Fibroblast of skin of back (primary cell): ENCODE results near the gene ARID5B.

ENCODE experiments used
- DNase-seq: peaks from one replicate; pipeline ENCODE4 v3.0.0-alpha.2; 2013

The ARID5B gene

GRCh38 chr10:62109587-62110293 lies 208.2 kb downstream of the ARID5B start:
- DNase-seq, result no peak

GRCh38 chr10:62112300-62112699 lies 210.8 kb downstream of the ARID5B start:
- DNase-seq, result no peak

DNA sequence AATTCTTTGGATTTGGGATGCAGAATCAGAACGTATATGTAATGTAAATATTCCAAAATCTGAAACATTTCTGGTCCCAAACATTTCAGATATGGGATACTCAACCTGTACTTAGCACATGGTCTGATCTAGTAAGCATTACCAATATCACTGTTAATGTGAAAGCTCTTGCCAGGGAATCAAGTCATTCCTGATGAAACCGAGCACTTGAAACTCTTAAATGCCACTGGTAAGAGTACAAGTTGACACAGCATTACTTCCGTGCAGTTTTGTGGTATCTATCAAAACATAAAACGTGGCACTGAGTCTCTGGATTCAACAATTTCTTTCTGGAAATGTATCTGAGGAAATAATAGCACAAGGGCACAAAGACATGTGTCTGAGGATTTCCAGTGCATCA lies 211.5 kb downstream of the ARID5B start:
- no peak for DNase-seq

GRCh38 chr10:62113680-62114079 lies 212.2 kb downstream of the ARID5B start:
- DNase-seq, result no peak

GRCh38 chr10:62115321-62115720 lies 213.8 kb downstream of the ARID5B start:
- no peak for DNase-seq

GRCh38 chr10:62115842-62116241 lies 214.3 kb downstream of the ARID5B start:
- no peak for DNase-seq

DNA sequence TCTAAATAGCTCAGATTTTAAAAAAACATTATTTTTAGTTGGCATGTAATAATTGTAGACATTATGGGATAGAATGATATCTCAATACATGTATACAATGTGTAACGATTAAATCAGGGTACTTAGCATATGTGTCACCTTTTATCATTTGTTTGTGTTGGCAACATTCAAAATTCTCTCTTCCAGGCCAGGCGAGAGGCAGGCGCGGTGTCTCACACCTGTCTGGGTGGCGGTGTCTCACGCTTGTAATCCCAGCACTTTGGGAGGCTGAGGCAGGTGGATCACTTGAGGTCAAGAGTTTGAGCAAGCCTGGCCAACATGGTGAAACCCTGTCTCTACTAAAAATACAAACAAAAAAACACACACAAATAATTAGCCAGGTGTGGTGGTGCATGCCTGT lies 215.4 kb downstream of the ARID5B start:
- no peak for DNase-seq

DNA sequence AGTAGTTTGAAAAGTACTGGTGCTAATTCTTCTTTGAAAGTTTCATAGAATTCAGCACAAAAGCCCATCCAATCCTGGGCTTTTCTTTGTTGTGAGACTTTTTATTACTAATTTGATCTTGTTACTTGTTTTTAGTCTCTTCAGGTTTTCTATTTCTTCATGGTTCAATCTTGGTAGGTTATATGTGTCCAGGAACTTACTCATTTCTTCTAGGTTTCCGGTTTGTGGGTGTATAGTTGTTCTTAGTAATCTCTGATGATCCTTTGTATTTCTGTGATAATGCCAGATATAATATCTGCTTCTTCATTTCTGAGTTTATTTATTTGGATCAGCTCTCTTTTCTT lies 219.7 kb downstream of the ARID5B start:
- no peak for DNase-seq

DNA sequence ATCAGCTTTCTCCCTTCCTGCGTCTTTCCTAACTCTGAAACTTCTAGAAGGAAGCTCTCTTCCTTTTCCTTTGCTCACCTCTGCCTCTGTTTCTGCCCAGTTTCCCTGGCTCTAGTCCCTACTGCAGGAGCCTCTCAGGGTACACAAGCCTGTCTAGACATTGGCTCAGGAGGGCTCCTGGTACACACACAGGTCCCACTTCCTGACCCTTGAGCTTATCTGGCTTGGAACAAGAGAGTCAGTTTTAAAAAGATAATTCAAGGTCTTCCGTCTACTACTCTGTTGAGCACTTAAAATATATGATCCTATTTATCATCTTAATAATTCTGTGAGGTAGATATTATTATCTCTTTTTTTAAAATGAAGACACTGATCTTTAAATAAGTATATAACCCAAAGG lies 226.5 kb downstream of the ARID5B start:
- no peak for DNase-seq

- peak; percentile 84 for DNase-seq
These were observed 229.4 kb downstream of the ARID5B start for GRCh38 chr10:62130948-62131347.

- no peak for DNase-seq
These were observed 230.2 kb downstream of the ARID5B start for GRCh38 chr10:62131724-62132123.

- DNase-seq, result no peak
These were observed 232.1 kb downstream of the ARID5B start for GRCh38 chr10:62133618-62134017.

DNA sequence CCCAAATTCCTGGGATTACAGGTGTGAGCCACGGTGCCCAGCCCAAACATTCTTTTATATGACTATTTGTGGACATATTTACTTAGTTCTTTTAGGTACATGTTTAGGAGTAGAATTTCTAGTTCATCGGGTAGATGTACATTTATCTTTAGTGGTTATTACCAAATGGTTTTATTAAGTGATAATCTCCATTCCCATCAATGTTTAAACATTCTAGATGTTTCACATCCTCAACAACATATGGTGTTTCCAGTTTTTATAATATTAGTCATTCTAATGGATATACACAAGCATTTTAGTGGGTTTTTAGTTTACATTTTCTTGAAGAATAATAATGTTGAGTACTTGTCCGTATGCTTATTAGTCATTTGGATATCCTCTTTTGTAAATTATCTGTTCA lies 235.4 kb downstream of the ARID5B start:
- DNase-seq, result peak; percentile 25
